ENCODE measurements around the gene PLPP4.

- TF ChIP-seq CTCF (IDR thresholded peaks at IDR 0.05) (no peak), EP300 (IDR thresholded peaks at IDR 0.05) (no peak)
Measured at GRCh38 chr10:120555436-120555835, 98.4 kb downstream of the PLPP4 start.

Data from ovary (tissue), 3 donors.